ENCODE data around the gene PABPC3.

The PABPC3 gene

DNA sequence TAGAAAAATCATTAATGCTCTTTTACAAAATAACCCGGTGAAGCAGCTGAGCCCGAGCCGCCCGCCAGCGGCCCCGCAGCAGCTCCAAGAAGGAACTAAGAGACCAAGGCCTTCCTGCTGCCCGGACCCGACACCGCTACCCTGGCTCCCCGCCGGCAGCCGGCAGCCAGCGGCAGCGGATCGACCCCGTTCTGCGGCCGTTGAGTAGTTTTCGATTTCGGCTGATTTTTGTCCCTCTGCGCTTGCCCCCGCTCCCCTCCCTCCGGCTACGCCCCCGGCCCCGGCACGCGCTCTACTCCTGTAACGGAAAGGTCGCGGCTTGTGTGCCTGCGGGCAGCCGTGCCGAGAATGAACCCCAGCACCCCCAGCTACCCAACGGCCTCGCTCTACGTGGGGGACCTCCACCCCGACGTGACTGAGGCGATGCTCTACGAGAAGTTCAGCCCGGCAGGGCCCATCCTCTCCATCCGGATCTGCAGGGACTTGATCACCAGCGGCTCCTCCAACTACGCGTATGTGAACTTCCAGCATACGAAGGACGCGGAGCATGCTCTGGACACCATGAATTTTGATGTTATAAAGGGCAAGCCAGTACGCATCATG is at the start of gene PABPC3:
PABPC3 (plus strand) TSS at position 286 of the 603 bp plus-strand sequence; CDS start at position 349, 63 bp downstream.
- no peak for DNase-seq (ENCODE audit: low read depth)

DNA sequence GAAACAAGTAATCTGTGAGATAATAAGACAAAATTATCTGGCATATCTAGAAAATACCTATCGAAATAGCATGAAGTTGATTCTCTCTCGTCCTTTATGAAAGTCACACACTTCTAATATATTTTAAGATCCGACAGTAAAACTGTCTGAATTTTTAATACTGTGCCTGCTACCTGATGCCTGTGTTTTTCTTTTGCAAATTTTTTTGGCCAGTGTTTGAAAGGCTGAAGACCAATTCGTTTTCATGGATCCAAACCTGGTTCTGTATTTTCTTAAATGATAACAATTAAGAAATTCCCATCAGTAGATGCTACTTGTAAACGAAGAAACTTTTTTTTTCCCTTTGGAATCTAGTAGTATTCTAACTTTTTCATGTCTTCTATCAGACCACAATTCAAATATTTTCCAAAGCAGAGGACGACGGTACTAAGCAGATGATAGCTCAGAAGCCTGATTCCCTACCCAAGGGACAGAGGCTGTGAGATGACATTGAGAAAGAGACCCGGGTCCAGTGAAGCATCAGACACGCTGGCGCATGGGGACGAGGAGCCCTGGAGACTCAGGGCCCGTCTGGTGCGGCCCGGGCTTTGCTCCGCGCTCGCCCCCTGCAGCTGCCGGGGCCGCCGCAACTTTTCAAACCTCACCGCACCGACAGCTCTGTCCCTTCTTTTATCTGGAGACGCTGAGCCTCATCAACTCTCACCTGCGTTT is 49.5 kb upstream of the PABPC3 start:
- no peak for DNase-seq (ENCODE audit: low read depth)

DNA sequence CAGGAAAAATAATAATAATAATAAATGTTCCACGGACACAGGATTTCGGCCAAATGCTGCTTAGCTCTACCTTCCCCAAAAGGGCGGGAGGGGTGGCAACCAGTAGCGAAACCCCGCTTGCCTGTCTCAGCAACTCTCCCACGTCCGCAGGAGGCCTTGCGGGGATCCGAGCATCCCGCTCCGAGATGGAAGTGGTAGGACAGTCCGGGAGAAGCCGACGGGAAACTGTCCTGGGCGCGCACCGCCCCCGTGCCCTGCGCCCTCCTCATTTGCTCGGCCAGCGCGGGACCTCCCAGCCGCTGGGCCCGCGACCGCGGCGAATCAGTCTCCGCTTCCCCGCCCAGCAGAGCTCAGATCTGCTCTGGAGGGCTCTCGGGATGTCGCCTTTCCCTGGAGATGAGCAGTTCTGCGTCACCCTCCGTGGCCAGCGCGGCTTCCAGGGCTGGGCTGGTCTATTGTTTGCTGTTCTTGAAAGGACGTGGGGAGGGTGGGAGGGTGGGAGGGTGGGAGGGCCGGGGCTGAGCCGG is 48.9 kb upstream of the PABPC3 start:
- DNase-seq (ENCODE audit: low read depth), result no peak

DNA sequence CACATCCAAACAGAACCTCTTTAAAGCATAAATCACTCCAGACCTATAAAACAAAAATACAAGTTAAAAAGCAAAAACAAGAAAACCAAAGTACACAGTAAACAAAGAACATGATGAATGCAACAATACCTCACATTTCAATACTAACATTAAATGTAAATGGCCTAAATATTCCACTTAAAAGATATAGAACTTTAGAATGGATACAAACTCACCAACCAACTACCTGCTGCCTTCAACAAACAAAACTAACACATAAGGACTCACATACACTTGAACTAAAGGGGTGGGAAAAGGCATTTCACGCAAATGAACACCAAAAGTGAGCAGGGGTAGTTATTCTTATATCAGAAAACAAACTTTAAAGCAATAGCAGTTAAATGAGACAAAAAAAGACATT is 44.9 kb upstream of the PABPC3 start:
- DNase-seq (ENCODE audit: low read depth), result no peak

DNA sequence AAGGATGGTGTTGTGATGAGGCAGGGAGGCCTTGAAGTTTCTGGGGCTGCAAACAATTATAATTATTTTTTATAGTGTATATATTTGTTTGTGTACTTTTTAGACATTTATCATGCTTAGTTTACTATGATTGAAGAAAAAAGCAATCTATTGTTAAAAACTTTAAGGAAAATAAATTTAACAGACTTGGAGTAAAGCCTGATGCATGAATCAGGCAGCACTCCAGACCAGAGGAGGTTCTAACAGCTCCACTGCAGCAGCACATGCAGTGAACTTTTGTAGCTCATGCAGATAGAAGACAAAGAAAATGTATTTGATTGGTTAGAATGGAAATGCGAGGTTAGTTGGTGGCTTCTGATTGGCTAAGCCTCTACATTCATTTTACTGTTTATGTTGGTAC is 36.8 kb upstream of the PABPC3 start:
- no peak for DNase-seq (ENCODE audit: low read depth)

DNA sequence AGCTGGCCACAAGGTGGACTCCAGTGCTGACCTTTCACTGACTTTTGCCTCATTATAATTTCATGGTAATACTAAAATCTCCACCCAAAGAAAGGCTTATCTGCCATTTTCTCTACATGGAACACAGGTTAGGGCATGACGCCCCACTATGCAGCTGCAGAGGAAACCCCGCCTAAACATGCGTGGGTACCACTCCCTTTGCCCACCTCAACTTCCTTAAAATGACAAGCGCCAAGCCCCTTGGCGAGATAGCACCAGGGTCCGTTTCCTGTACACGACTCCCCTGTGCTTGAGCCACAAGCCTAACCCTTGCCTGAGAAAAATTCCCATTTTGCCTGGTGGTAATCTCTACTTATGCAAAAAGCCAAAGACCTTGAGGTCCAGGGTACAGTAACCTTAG is 36.0 kb upstream of the PABPC3 start:
- no peak for DNase-seq (ENCODE audit: low read depth)

DNA sequence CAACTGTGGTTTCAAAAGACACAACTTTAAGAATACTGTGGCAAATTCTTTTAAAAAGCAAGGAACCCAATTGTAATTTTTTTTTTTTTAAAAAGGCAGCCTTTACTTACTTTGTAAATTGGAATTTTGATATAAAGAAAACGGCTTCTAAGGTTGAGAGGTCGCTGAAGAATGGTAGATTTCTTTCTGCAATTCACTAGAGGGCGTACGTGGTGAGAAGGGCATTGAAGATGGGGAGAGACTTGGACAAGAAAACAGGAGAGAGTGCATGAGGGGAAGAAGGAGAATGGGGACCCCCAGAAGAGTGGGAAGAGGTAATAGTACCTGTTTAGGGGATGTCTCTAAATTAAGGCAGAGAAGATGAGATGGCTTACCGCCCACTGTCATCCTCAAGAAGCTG is 33.5 kb upstream of the PABPC3 start:
- no peak for DNase-seq (ENCODE audit: low read depth)

DNA sequence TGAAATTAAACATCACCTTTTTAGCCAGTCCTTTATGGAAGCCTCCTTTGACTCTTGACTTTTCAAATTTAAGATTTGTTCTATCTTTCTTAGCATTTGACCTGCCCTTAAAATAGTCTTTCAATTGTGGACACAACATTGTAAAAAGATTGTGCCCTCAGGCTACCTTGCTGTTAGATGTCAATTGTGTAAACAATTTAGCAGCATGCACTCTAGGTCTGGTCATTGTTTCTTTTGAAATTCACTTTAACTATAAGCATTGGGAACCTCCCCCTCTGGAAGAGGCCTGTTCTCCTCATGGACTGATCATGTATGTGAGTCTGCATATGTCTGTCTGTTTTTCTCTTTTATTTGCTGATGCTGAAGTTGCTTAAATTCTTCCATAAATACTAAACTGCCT is 31.5 kb upstream of the PABPC3 start:
- DNase-seq (ENCODE audit: low read depth), result no peak

DNA sequence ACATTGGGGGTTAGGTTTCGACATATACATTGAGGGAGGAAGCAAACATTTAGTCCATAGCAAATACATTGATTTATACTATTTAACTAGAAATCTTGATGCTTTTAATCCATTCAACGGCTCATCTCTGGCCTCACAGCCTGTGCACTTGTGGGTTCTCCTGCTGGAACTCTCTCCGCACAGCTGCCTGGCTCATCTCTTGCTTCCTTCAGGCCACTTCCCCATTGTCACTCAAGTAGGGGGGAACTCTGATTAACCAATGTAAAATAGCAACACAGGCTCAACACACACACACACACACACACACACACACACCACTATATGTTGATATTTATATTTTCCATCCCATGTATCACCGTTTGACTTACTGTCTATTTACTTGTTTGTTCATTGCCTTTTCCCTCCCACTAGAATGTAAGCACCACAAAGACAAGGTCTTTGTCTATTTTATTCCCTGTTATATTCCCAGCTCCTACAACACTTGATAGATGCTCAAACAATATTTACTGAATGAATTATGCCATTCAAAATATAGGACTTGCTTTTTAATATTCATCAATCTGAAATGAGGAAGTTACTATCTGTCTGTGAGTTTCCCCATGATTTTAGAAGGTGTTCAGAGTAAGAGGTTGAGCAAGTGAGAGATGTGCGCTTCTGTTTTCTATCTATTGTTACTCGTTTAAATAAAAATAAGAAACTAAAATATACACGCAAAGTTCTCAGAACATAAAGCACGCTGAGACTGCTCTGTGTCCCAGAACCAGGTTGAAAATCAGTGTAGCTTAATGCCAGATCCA is 29.8 kb upstream of the PABPC3 start:
- DNase-seq (ENCODE audit: low read depth), result no peak

DNA sequence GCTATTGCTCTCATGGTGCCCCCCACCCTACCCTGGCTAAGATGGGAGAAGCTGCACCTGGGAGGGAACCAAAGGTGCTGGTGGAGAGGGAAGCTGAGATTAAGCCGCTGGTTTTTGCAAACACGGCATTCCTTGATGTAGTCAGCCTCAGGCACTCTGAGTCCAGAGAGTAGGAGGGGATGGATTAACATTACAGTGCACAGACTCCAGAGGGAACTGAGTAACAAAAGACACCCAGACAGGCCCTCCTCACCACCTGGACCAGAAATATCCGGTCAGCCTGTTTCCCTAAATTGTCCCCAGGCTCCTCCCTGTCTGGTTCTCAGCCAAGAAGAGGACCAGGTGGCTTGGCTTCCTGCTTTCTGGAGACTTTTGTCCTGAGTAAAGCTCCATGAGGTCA is 28.9 kb upstream of the PABPC3 start:
- DNase-seq (ENCODE audit: low read depth), result no peak

DNA sequence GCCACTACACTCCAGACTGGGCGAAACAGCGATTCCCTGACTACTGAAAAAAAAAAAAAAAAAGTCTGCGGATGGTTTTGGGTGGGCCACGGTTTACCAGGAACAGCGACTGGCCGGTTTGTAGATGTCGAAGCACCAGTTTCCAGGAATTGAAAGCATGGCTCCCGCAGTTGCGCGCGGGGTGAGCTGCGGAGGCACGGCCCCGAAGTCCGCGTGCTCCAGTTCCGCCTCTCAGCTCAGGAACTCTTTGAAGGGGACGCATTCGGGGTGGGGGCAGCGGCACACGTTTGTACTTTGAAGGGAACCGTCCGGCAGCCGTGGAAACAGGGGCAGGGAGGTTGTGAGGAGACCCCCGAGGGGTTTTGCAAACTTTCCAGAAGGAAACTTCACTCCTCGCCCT is 27.1 kb upstream of the PABPC3 start:
- DNase-seq (ENCODE audit: low read depth), result no peak

DNA sequence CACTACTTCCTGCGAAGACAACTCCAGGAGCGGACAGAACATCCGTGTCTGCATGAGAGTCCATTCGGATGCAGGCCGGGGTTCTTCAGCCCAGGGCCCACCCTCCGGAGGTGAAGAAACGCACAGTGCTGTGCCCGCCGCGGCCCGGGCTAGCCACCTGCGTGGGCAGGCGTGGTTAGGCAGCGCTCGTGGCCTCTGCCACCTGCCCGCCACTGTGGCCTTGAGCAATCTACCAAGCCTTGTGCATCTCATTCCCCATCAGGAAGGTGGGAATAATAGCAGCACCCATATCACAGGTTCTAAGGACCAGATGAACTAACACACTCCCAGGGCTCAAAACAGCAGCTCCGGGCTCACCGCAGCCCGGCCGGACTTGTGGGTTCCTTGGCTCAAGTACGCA is 26.7 kb upstream of the PABPC3 start:
- no peak for DNase-seq (ENCODE audit: low read depth)

DNA sequence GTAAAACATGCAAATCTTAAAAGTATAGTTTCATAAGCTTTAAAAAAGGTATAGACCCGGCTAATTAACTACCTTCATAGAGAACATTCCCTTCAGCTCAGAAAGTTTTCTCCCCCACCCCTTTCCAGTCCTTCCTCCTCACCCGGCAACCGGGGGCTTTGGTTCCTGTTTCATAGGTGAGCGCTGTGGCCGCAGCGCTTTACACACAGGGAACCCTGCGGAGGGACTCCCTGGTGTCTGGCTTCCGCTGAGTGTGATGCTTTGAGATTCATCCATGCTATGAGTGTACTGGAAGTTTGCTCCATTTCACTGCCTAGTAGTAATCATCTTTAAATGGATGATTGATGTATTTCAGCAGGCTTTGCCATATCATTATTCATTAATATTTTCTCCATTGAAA is 26.0 kb upstream of the PABPC3 start:
- DNase-seq (ENCODE audit: low read depth), result no peak

DNA sequence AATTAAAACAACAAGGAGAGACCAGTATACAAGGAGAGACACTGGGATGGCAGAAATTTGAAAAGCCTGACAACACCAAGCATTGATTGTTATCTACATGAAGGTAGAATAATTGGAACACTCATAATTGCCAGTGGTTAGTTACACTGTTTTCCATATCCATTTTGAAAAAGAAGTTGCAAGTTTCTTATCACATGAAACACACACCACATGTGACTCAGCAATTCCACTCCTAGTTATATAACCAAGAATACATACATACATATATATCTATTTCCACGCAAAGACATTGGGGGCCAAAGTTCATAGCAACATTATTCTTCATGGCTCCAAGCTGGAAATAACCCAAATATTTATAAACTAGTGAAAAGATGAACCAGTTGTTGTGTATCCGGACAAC is 15.2 kb upstream of the PABPC3 start:
- DNase-seq (ENCODE audit: low read depth), result no peak

DNA sequence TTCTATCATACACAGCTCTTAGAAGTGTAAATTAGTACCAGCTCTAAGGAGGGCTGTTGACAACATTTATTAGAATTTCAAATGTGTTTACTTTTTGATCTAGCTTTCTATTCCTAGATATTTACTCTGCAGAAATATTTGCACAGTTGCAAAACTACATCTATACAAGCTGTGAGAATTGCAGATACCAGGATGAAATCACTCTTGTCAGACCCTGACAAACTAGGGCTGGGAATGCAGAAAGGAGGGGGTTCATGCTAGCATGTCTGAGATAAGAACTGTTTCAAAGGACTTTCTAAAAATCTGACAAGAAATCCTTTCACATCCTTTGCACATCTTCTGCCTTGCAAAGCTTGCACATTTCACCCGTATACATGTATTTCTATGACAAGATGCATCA is 11.8 kb upstream of the PABPC3 start:
- no peak for DNase-seq (ENCODE audit: low read depth)

DNA sequence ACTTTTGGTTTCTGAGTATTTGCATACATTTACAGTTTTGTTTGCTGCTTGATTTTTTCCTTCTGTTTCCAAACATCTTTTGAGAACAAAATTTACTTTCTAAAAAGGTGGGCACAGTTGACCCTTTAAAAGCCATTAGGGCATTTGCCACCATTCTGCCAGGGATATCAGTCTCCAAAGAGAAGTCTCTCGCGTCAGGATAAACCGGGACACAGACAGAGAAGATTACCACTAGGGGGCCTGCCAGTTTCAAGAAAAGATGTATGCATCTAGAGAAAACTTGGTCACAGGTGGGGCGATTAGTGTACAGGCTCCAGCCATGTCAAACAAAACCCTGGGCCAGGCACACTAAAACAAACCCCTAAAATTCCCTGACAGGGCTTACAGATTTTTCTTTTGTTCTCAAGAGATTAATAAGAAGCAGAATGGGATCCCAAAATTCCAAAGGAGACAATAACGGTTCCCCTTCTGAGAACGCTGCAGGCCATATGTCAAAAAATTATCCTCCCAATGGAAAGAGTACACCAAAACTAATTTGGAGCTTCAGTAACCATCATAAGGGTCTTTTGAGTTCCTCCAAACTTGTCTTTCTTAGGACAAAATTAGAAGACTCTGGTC is 10.7 kb upstream of the PABPC3 start:
- DNase-seq (ENCODE audit: low read depth), result no peak

DNA sequence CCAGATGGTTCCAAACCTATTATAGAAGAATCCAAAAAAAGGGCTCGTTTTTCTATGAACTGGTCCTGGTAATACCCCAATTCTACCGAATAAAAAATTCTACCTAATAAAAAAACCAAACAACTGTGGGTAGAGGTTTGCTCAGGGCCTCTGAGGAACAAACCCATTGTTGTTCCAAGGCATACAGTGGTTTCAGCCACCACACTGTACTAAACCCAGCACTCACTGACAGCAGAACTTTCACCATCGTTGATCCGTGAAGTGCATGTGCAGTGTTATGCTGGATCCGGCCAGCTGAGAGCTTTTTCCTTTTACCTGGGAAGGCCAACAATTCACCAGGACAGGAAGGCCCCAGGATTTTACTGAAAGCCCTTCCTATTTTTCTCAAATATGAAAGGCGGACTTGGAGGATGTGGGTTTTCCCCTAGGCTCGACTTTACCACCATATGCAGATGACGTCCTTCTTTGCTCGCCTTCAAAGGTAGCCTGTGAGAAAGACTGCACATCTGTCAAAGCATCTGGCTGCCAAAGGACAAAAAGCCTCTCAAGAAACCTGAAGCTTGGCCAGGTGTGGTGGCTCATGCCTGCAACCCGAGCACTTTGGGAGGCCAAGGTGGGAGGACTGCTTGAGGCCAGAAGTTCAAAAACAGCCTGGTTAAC is 7.2 kb upstream of the PABPC3 start:
- no peak for DNase-seq (ENCODE audit: low read depth)

DNA sequence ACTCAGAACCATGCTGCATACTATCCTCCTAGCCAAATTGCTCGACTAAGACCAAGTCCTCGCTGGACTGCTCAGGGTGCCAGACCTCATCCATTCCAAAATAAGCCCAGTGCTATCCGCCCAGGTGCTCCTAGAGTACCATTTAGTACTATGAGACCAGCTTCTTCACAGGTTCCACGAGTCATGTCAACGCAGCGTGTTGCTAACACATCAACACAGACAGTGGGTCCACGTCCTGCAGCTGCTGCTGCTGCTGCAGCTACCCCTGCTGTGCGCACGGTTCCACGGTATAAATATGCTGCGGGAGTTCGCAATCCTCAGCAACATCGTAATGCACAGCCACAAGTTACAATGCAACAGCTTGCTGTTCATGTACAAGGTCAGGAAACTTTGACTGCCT is 1.5 kb downstream of the PABPC3 start:
- no peak for DNase-seq (ENCODE audit: low read depth)

DNA sequence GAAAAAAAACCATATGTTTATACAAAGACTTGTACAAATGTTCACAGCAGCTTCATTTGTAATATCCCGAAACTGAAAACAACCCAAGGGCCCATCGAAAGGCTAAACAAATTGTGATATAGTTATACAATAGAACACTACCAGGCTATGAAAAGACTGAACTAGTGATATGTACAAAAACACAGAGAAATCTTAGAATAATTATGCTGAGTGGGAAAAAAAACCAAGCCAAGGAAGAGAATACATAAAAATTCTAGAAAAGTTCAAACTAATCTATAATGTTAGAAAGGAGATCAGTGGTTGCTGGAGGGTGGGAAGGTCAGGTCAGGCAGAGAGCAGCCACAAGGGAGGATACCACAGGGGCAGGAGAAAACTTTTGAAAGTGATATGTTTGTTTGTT is 7.8 kb downstream of the PABPC3 start:
- no peak for DNase-seq (ENCODE audit: low read depth)

DNA sequence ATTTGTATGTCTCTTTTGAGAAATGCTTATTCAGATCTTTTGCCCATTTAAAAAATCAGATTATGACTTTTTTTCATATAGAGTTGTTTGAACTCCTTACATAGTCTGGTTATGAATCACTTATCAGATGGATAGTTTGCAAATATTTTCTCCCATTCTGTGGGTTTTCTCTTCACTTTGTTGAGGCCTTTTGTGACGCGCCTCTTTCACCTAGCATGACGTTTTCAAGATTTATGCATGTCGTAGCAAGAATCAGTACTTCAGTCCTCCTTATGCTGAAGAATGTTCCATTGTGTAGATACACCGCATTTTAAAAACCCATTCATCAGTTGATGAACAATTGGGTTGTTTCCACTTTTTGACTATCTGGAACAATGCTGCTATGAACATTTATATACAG is 13.4 kb downstream of the PABPC3 start:
- no peak for DNase-seq (ENCODE audit: low read depth)

DNA sequence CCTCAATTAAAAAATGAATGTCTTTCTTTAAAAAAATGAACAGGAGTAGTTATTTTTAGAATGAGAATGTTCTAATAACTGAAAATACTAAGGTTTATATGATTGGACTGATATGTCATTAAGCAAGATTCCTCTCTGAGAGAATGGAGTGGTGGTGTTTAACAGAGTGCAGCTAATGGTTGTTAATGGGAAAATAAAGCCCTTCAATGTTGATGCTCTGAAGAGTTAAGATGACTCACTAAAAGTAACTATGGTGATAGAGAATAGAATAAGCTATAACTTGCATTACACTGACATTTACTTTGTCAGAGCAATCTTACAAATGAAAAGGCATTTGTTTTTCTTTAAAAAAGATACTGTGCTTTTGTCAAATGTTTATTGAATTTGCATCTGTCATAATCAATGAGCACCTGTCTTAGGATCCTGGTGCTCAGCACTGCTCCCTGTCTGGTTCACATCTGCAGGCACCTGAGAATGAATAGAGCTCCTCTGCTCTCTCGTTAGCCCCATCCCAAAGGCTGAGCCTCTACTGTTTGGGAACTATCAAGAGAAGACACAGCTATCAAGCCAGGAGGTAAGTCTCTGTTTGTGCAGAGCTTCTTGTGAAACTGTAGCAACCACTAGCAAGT is 15.1 kb downstream of the PABPC3 start:
- DNase-seq (ENCODE audit: low read depth), result no peak

DNA sequence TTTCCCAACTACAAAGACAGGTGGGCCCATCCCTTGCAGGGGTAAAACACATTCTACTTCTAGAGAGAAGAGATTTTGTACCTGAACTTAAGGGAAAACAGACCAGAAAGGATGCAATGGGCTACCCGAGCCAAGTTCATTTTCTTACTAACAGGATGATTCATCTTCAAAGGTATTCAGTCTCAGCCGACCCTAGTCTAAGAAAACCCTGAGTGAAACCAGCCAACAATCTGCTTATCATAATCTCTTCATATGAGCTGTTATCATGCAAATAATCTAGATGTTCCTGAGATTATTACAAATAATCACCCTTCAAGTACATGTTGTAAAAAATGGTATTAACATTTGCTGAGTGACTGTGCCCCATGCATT is 15.6 kb downstream of the PABPC3 start:
- DNase-seq (ENCODE audit: low read depth), result no peak

Measured in stimulated activated CD8-positive, alpha-beta memory T cell treated with anti-CD3 and anti-CD28 coated beads, Interleukin-12 subunit alpha, Interleukin-12 subunit beta, amount 100 ng/mL, for 1 hour (primary cell).